HG03565 (cell line): Measurements from ENCODE around the gene SIK1.
"Not testable (repeated sequence)": the region's sequence is repeated elsewhere in the genome, so short reads cannot be mapped to it uniquely, and the experiment has no call there.

Experiments used
- ATAC-seq: cut with Tn5 transposase; IDR thresholded peaks from one replicate; pipeline ENCODE4 v1.9.1; 2021; ENCODE audit warnings: mild to moderate bottlenecking, moderate library complexity; ENCODE audit not compliant: unreplicated experiment

Gene SIK1

GRCh38 chr21:43440835-43441727 is 14.2 kb upstream of the SIK1 start:
- ATAC-seq = not testable (repeated sequence)

GRCh38 chr21:43439316-43440075 is 12.6 kb upstream of the SIK1 start:
- not testable (repeated sequence) for ATAC-seq

- ATAC-seq = not testable (repeated sequence)
These were observed 9.3 kb upstream of the SIK1 start for GRCh38 chr21:43436272-43436671.

GRCh38 chr21:43433340-43434136 is 6.6 kb upstream of the SIK1 start:
- ATAC-seq = not testable (repeated sequence)

GRCh38 chr21:43430830-43431416 is 4.0 kb upstream of the SIK1 start:
- not testable (repeated sequence) for ATAC-seq

- not testable (repeated sequence) for ATAC-seq
These were observed 2.0 kb upstream of the SIK1 start for GRCh38 chr21:43428964-43429363.

- peak; percentile 80 for ATAC-seq
These were observed 270 bp upstream of the SIK1 start for GRCh38 chr21:43427242-43427559.

- ATAC-seq = not testable (repeated sequence)
These were observed 927 bp downstream of the SIK1 start for GRCh38 chr21:43426004-43426403.

GRCh38 chr21:43419475-43419874 is 7.5 kb downstream of the SIK1 start:
- ATAC-seq = not testable (repeated sequence)

- not testable (repeated sequence) for ATAC-seq
These were observed 12.4 kb downstream of the SIK1 start for GRCh38 chr21:43414576-43414975.

- not testable (repeated sequence) for ATAC-seq
These were observed 14.7 kb downstream of the SIK1 start for GRCh38 chr21:43412020-43412788.

GRCh38 chr21:43410456-43411068 is 16.4 kb downstream of the SIK1 start:
- ATAC-seq = not testable (repeated sequence)

- not testable (repeated sequence) for ATAC-seq
These were observed 19.8 kb downstream of the SIK1 start for GRCh38 chr21:43407139-43407538.

GRCh38 chr21:43404450-43404849 is 22.5 kb downstream of the SIK1 start:
- ATAC-seq = not testable (repeated sequence)

GRCh38 chr21:43403651-43404430 is 23.1 kb downstream of the SIK1 start:
- not testable (repeated sequence) for ATAC-seq

- ATAC-seq = not testable (repeated sequence)
These were observed 25.8 kb downstream of the SIK1 start for GRCh38 chr21:43401125-43401524.

- ATAC-seq = not testable (repeated sequence)
These were observed 27.3 kb downstream of the SIK1 start for GRCh38 chr21:43399595-43400015.

GRCh38 chr21:43399136-43399535 is 27.8 kb downstream of the SIK1 start:
- not testable (repeated sequence) for ATAC-seq

GRCh38 chr21:43398533-43398932 is 28.4 kb downstream of the SIK1 start:
- ATAC-seq = not testable (repeated sequence)
